B cell (primary cell): ENCODE measurements around the gene CACUL1. TPM values are rescaled to one million over a fixed set of nuclear protein-coding genes. Genes with fewer than 3 reads are reported as not detected.

Experiments used
- ATAC-seq: fragments of 200-7000 bp; cut with Tn5 transposase; one replicate; pipeline ENCODE4 v1.10.0; 2021; ENCODE audit warnings: low read depth, mild to moderate bottlenecking, moderate number of reproducible peaks, moderate library complexity
- CTCF ChIA-PET: fragments of 350-600 bp; sonication (Branson Sonifier 250); formaldehyde crosslinking; loops from one replicate; lab custom pipeline; 2021; ENCODE audit warnings: antibody characterized with exemption, inconsistent platforms; lab: Charles Lee
- POLR2A ChIA-PET: fragments of 350-600 bp; sonication (Branson Sonifier 250); formaldehyde crosslinking; loops from one replicate; lab custom pipeline; 2021; ENCODE audit warnings: antibody characterized with exemption; lab: Charles Lee
- DNase-seq: peaks from one replicate; pipeline ENCODE4 v3.0.0; 2013
- H2AFZ ChIP-seq: 2 replicates; pipeline ENCODE4 v1.6.1; 2012; ENCODE audit warnings: mild to moderate bottlenecking, low read depth, low read length; ENCODE audit not compliant: insufficient read depth, poor library complexity, severe bottlenecking
- H3K27ac ChIP-seq, 2 donors: 1 replicate in 1 of 2; 2 replicates in 1 of 2; pipeline ENCODE4 v1.5.1; 2012 to 2013; ENCODE audit warnings: low read length in 2 of 2, mild to moderate bottlenecking in 2 of 2, moderate library complexity in 1 of 2
- H3K27me3 ChIP-seq, 4 experiments: fragments of 200-600 bp in 1 of 4; sonication (generic) in 1 of 4; replicated peaks in 1 of 4; 1 replicate in 2 of 4; 2 replicates in 2 of 4; pipeline versions ENCODE4 v1.6.1 to v1.7.0; 2013 to 2016; ENCODE audit warnings: low read length in 3 of 4, mild to moderate bottlenecking in 2 of 4, mixed read lengths in 1 of 4, moderate library complexity in 1 of 4; ENCODE audit not compliant: insufficient read depth in 4 of 4, control insufficient read depth in 3 of 4; ENCODE audit errors: control extremely low read depth in 1 of 4
- H3K36me3 ChIP-seq, 2 experiments: replicated peaks in 1 of 2; 1 replicate in 1 of 2; 2 replicates in 1 of 2; pipeline versions ENCODE4 v1.6.1 to v1.7.1; 2013; ENCODE audit warnings: low read length in 1 of 2; ENCODE audit not compliant: insufficient read depth in 2 of 2, control insufficient read depth in 1 of 2; ENCODE audit errors: control extremely low read depth in 1 of 2, extremely low read depth in 1 of 2
- H3K4me1 ChIP-seq, 2 donors: fragments of 200-600 bp in 1 of 2; sonication (generic) in 1 of 2; 1 replicate in 1 of 2; 2 replicates in 1 of 2; pipeline versions ENCODE4 v1.5.1 to v1.6.1; 2013 to 2017; ENCODE audit warnings: low read length in 2 of 2; ENCODE audit not compliant: control insufficient read depth in 2 of 2, insufficient read depth in 2 of 2
- H3K4me2 ChIP-seq: replicated peaks from 2 replicates; pipeline ENCODE3; 2012; ENCODE audit warnings: mild to moderate bottlenecking, low read depth, low read length; ENCODE audit not compliant: poor library complexity, severe bottlenecking
- H3K4me3 ChIP-seq, 5 experiments: fragments of 200-600 bp in 1 of 5; sonication (generic) in 1 of 5; 1 replicate in 3 of 5; 2 replicates in 2 of 5; pipeline versions ENCODE4 v1.5.1 to v1.7.0; 2011 to 2016; ENCODE audit warnings: low read length in 4 of 5, mild to moderate bottlenecking in 4 of 5, low read depth in 2 of 5, control low read depth in 1 of 5, moderate library complexity in 1 of 5; ENCODE audit not compliant: insufficient read depth in 1 of 5; ENCODE audit errors: control extremely low read depth in 1 of 5, extremely low read depth in 1 of 5
- H3K79me2 ChIP-seq: fragments of 200-600 bp; sonication (generic); one replicate; pipeline ENCODE4 v1.6.0; 2016; ENCODE audit warnings: low read length; ENCODE audit not compliant: control insufficient read depth, insufficient read depth
- H3K9ac ChIP-seq: fragments of 200-600 bp; sonication (generic); 2 replicates; pipeline ENCODE4 v1.6.1; 2017; ENCODE audit warnings: mild to moderate bottlenecking, low read length, moderate library complexity
- H3K9me3 ChIP-seq, 3 donors: one replicate each; pipeline versions ENCODE4 v1.6.1 to v1.7.1; 2013; ENCODE audit warnings: low read length in 2 of 3; ENCODE audit not compliant: control insufficient read depth in 2 of 3, insufficient read depth in 1 of 3; ENCODE audit errors: control extremely low read depth in 1 of 3
- H4K20me1 ChIP-seq: 2 replicates; pipeline ENCODE4 v1.6.0; 2012; ENCODE audit warnings: mild to moderate bottlenecking, low read length; ENCODE audit not compliant: insufficient read depth, control insufficient read depth, poor library complexity, severe bottlenecking
- H3K27ac Mint-ChIP-seq: one replicate; pipeline ENCODE4 v1.8.0; 2021; ENCODE audit warnings: mixed read lengths
- H3K27me3 Mint-ChIP-seq: one replicate; pipeline ENCODE4 v1.8.0; 2021; ENCODE audit warnings: mixed read lengths
- H3K4me1 Mint-ChIP-seq: one replicate; pipeline ENCODE4 v1.8.0; 2021; ENCODE audit warnings: mixed read lengths
- H3K4me3 Mint-ChIP-seq: one replicate; pipeline ENCODE4 v1.8.0; 2021; ENCODE audit warnings: mixed read lengths
- H3K9me3 Mint-ChIP-seq: one replicate; pipeline ENCODE4 v1.8.0; 2022; ENCODE audit warnings: mixed read lengths; ENCODE audit not compliant: insufficient read depth
- CTCF ChIP-seq: fragments of 200-600 bp; IDR thresholded peaks from one replicate; pipeline ENCODE4 v1.8.0; 2022; ENCODE audit warnings: antibody characterized with exemption, mild to moderate bottlenecking
- EZH2 ChIP-seq: IDR thresholded peaks from 2 replicates; pipeline ENCODE4 v1.6.1; 2012; ENCODE audit warnings: borderline replicate concordance, low read depth, mild to moderate bottlenecking, moderate library complexity, low read length; ENCODE audit not compliant: insufficient read depth, poor library complexity, severe bottlenecking
- WGBS: methylation state at CpG from one replicate; pipeline ENCODE4 v1.1.5; 2013; ENCODE audit warnings: missing lambda C conversion rate; ENCODE audit not compliant: insufficient coverage; 5-methylcytosine and 5-hydroxymethylcytosine counted together
- intact Hi-C: fragments of 100-400 bp; cut with micrococcal nuclease; formaldehyde crosslinking; loops from one replicate; pipeline ENCODE4 v1.10.0; 2022
- polyA plus RNA-seq: library from polyadenylated mRNA; depleted of rRNA; stranded (reverse); fragments of >200 nt; gene quantifications from 2 replicates; pipeline ENCODE4 v1.2.3, GENCODE V29; 2012
- total RNA-seq, 2 donors: library from RNA; stranded (reverse); fragments of 120-200 nt in 1 of 2; gene quantifications; 1 replicate in 1 of 2; 2 replicates in 1 of 2; pipeline versions ENCODE4 v1.2.3 to v1.2.4, GENCODE V29; 2013 to 2022

CACUL1 gene
- total and polyA plus RNA-seq, 2 donors (not counting 1 experiment from before 2014, with no cell fraction given): 7.4 to 39.5 TPM

DNA sequence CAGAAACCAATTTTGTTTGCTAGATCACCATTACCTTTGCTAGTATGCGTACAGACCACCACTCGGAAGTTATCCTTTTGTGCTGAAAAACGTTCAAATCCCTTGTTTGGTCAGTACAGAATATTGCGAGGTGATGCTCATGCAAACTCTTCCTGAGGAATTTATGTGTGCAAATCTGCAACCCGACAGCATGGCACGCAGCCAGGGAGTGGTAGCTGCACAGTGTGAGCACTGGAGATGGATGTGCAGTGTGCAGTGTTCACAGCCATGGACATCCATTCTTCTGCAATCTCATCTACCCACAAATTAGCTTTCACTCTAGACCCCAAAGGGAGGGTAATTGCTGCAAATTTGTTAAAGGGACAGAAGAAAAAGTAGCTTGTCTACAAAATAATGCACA is 72.2 kb downstream of the CACUL1 start:
- DNase-seq: no peak
- Histone ChIP-seq H3K9ac (no peak overlapping the region), H4K20me1 (no peaks in the 10 kb centered on the region), H3K9me3 (no peaks in the 10 kb centered on the region), H3K27me3 (no peaks in the 10 kb centered on the region), H3K36me3 (peaks cover 1 to 46% of the 10 kb centered on the region in 2 experiments), H3K4me2 (no peak overlapping the region), H3K4me1 (no peaks in the 10 kb centered on the region), H3K4me3 (no peak overlapping the region), H3K27ac (no peak overlapping the region), H2AFZ (no peak overlapping the region), H3K79me2 (no peaks in the 10 kb centered on the region)
- POLR2A ChIA-PET: no interaction called here
- H3K4me3 Mint-ChIP-seq: no peak overlapping the region
- no peak for ATAC-seq
- TF ChIP-seq CTCF (no peak), EZH2 (no peak)
- H3K27ac Mint-ChIP-seq: no peak overlapping the region
- CTCF ChIA-PET: no interaction called here
- 95% methylated on average over 4 of the region's 6 CpGs for WGBS
- H3K4me1 Mint-ChIP-seq: no peaks in the 10 kb centered on the region
- intact Hi-C loops: no loop called here
- no peaks in the 10 kb centered on the region for H3K9me3 Mint-ChIP-seq
- no peaks in the 10 kb centered on the region for H3K27me3 Mint-ChIP-seq

DNA sequence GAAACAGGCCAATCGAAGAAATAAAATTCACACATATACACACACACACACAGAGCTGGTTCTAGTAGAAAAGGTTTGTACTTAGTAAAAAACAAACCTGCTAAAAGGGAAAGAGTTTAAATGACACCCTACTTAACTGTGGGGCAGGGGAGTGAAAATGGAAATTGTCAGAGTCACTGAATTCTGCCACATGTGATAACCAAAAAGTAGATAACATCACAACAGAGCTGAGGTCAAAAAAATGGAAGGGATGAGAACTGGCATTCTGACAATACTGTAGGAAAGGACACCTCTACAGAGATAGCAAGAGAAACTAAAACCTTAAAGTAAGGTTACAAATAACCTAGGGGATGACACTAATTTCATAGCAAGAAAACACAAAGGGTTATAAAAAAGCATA is 74.6 kb downstream of the CACUL1 start:
- ChIA-PET CTCF (no interaction called here), POLR2A (no interaction called here)
- WGBS: no CpG with 5 or more reads among the region's 1 CpG
- Mint-ChIP-seq H3K27ac (no peak overlapping the region), H3K9me3 (no peaks in the 10 kb centered on the region), H3K27me3 (no peaks in the 10 kb centered on the region), H3K4me3 (no peak overlapping the region), H3K4me1 (no peaks in the 10 kb centered on the region)
- TF ChIP-seq EZH2: no peak
- Histone ChIP-seq H3K9me3 (no peaks in the 10 kb centered on the region), H3K4me2 (no peak overlapping the region), H4K20me1 (no peaks in the 10 kb centered on the region), H3K36me3 (peaks cover 0 to 26% of the 10 kb centered on the region in 2 experiments), H3K4me3 (no peak overlapping the region), H2AFZ (no peak overlapping the region), H3K4me1 (no peaks in the 10 kb centered on the region), H3K79me2 (no peaks in the 10 kb centered on the region), H3K27ac (no peak overlapping the region), H3K27me3 (no peaks in the 10 kb centered on the region), H3K9ac (no peak overlapping the region)
- intact Hi-C loops: no loop called here
- no peak for ATAC-seq
- DNase-seq: no peak
